Glutamatergic neuron (in vitro differentiated cells): ENCODE results near the gene ANG. TPM values are rescaled to one million over a fixed set of nuclear protein-coding genes. Genes with fewer than 3 reads are reported as not detected.
A peak's percentile ranks its signal among the peaks of the same experiment; 100 is the strongest.

Experiments used
- DNase-seq: peaks from one replicate; pipeline ENCODE4 v3.0.0; 2022
- H3K27ac Mint-ChIP-seq: one replicate; pipeline ENCODE4 v1.8.0; 2020; ENCODE audit warnings: mild to moderate bottlenecking, mixed read lengths, inconsistent platforms; ENCODE audit not compliant: unreplicated experiment
- H3K27me3 Mint-ChIP-seq: one replicate; pipeline ENCODE4 v1.8.0; 2020; ENCODE audit warnings: mild to moderate bottlenecking, moderate library complexity, mixed read lengths, inconsistent platforms; ENCODE audit not compliant: unreplicated experiment
- H3K36me3 Mint-ChIP-seq: one replicate; pipeline ENCODE4 v1.8.0; 2020; ENCODE audit warnings: mild to moderate bottlenecking, mixed read lengths, inconsistent platforms; ENCODE audit not compliant: unreplicated experiment
- H3K4me1 Mint-ChIP-seq: one replicate; pipeline ENCODE4 v1.8.0; 2020; ENCODE audit warnings: mild to moderate bottlenecking, low read depth, mixed read lengths, inconsistent platforms; ENCODE audit not compliant: unreplicated experiment
- H3K4me3 Mint-ChIP-seq: one replicate; pipeline ENCODE4 v1.8.0; 2020; ENCODE audit warnings: mild to moderate bottlenecking, mixed read lengths, inconsistent platforms; ENCODE audit not compliant: unreplicated experiment
- H3K9me3 Mint-ChIP-seq: one replicate; pipeline ENCODE4 v1.8.0; 2020; ENCODE audit warnings: mild to moderate bottlenecking, moderate library complexity, mixed read lengths, inconsistent platforms; ENCODE audit not compliant: unreplicated experiment
- CTCF ChIP-seq: fragments of 200-600 bp; sonication (generic); IDR thresholded peaks from one replicate; pipeline ENCODE4 v1.5.0; 2021; ENCODE audit not compliant: partially characterized antibody, unreplicated experiment
- total RNA-seq: library from RNA; stranded (reverse); fragmentation: NEBNext Ultra II Directional; extraction: Animal tissue kit (Norgen Biotek cat#: 25700); gene quantifications from one replicate; pipeline ENCODE4 v1.2.1, GENCODE V29; 2021; ENCODE audit not compliant: unreplicated experiment

ANG gene
- total RNA-seq, 1 donor from 2014 or later = 1.7 TPM

DNA sequence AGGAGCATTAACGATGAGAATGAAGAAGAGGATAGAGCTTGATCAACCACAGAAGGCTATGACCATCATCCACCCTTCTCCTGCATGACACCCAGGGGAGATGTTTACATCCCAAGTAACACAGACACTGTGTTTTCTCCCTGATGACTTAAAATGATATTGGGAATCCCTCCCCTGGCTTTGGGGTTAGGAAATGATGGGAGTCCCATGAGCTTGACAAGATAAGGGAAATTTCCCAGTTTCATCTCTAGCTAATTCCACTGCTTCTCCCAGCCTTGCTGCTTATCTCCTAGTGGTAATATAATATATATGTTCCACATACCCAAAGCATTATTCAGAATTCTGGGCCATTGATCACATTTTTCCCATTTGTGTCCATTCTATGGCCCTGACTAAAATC is 43.1 kb upstream of the ANG start:
- no peak for DNase-seq
- no peaks in the 10 kb centered on the region for H3K4me1 Mint-ChIP-seq
- no peak overlapping the region for H3K4me3 Mint-ChIP-seq
- H3K36me3 Mint-ChIP-seq = no peaks in the 10 kb centered on the region
- TF ChIP-seq CTCF = no peak
- H3K27ac Mint-ChIP-seq = no peak overlapping the region
- peaks cover 1% of the 10 kb centered on the region for H3K9me3 Mint-ChIP-seq
- H3K27me3 Mint-ChIP-seq = peaks cover 3% of the 10 kb centered on the region

DNA sequence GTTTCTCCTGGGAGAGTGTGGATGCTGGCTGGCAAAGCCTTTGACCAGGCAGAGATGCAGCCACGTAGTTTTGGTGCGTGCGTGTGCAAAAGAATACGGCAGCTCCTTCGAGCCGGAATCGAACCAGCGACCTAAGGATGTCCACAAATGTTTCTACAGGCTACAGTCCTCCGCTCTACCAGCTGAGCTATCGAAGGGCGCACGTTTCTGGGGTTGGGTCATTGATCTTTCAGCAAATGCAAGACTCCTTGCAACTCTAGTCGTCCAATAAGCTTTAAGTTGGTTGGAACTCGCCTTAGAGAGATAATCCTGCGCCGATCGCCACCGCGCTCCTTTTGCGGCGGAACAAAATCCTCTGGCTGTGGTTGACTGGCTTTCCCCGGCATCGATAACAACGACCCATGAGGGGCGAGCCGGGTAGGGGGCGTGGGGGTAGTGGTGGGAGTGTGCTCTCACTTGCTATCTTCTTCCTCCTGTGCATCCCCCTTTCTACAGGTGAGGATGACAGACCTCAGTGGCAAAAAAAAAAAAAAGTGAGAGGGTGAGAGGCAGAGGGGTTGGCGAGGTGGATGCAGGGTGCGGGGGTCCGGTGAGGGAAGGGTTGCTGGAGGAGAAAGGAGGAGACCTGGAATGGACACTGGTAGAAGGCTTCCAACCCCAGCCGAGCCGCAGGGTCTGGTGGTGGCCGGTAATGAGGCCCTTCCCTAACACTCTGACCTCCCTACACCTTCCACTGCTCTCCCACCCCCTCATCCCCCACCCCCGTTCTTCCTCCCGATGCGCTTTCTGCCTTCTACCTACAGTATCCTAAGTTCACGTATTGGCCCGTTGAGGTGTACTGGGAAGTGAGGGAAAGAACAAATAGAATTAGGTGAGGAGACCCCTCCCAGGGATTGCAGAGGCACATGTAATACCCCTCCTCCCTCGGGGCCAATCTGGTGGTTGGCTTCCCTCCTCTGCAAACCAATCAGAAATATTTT is 35.3 kb upstream of the ANG start:
- no peaks in the 10 kb centered on the region for H3K4me1 Mint-ChIP-seq

GRCh38 chr14:20655851-20656250 is 32.7 kb upstream of the ANG start:
- Mint-ChIP-seq H3K27me3 (peaks cover 23% of the 10 kb centered on the region), H3K4me1 (no peaks in the 10 kb centered on the region), H3K4me3 (no peak overlapping the region), H3K36me3 (peaks cover 7% of the 10 kb centered on the region), H3K9me3 (peaks cover 15% of the 10 kb centered on the region), H3K27ac (no peak overlapping the region)
- DNase-seq = no peak
- no peak for TF ChIP-seq CTCF

More for the DNA sequence above, 35.3 kb upstream of the ANG start:
- peaks cover 21% of the 10 kb centered on the region for H3K27me3 Mint-ChIP-seq
- H3K27ac Mint-ChIP-seq = no peak overlapping the region
- no peak for TF ChIP-seq CTCF
- peak; percentile 35 for DNase-seq
- H3K36me3 Mint-ChIP-seq = peaks cover 7% of the 10 kb centered on the region
- peak overlapping the region; percentile 76 for H3K4me3 Mint-ChIP-seq
- peaks cover 9% of the 10 kb centered on the region for H3K9me3 Mint-ChIP-seq

DNA sequence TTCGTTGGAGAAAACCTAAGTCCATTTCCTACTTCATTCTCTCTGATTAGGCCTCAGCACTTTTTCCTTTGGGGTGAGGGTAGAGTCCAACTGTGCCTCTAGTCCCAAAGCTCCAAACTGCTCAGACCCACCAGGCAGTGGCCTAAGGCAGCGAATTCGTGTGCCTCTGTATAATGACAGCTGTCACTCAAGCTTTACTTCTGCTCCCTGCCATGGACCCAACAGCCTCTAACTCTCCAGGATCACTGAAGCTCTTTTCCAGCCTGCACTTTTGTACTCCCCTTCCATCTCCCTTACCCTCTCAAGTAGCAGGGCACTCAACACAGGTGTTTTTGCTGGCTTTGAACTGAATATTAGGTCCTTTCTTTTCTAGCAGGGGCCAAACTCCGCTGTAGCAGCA is 32.3 kb upstream of the ANG start:
- Mint-ChIP-seq H3K27me3 (peaks cover 23% of the 10 kb centered on the region), H3K4me3 (no peak overlapping the region), H3K4me1 (no peaks in the 10 kb centered on the region), H3K9me3 (peaks cover 15% of the 10 kb centered on the region), H3K36me3 (peaks cover 7% of the 10 kb centered on the region), H3K27ac (no peak overlapping the region)
- no peak for TF ChIP-seq CTCF
- no peak for DNase-seq
